Natural killer cell (primary cell): Measurements from ENCODE around the gene TAF1B. TPM values are rescaled to one million over a fixed set of nuclear protein-coding genes. Genes with fewer than 3 reads are reported as not detected.

Experiments used
- ATAC-seq, 3 donors: fragments of 150-1000 bp in 2 of 3; fragments of 200-7000 bp in 1 of 3; cut with Tn5 transposase; 1 replicate in 1 of 3; 2 replicates in 2 of 3; pipeline ENCODE4 v1.10.0; 2021; ENCODE audit warnings: mild to moderate bottlenecking in 2 of 3, moderate library complexity in 2 of 3
- DNase-seq, 2 donors: peaks; one replicate each; pipeline versions ENCODE4 v3.0.0 to v3.0.0-alpha.2; 2013 to 2021; ENCODE audit warnings: mixed read lengths in 1 of 2
- H3K27ac ChIP-seq: one replicate; pipeline ENCODE4 v1.5.1; 2013; ENCODE audit warnings: mild to moderate bottlenecking, low read length
- H3K27me3 ChIP-seq: one replicate; pipeline ENCODE4 v1.6.1; 2013; ENCODE audit warnings: low read length; ENCODE audit not compliant: control insufficient read depth, insufficient read depth
- H3K36me3 ChIP-seq: one replicate; pipeline ENCODE4 v1.6.1; 2013; ENCODE audit warnings: low read length; ENCODE audit not compliant: control insufficient read depth, insufficient read depth
- H3K4me1 ChIP-seq: one replicate; pipeline ENCODE4 v1.6.1; 2013; ENCODE audit warnings: low read length; ENCODE audit not compliant: control insufficient read depth, insufficient read depth
- H3K4me3 ChIP-seq: one replicate; pipeline ENCODE4 v1.5.1; 2013; ENCODE audit warnings: low read length
- H3K9me3 ChIP-seq: one replicate; pipeline ENCODE4 v1.6.1; 2013; ENCODE audit warnings: low read length; ENCODE audit not compliant: control insufficient read depth, insufficient read depth
- H3K27ac Mint-ChIP-seq, 2 donors: one replicate each; pipeline ENCODE4 v1.8.0; 2022; ENCODE audit warnings: mild to moderate bottlenecking in 2 of 2, mixed read lengths in 2 of 2, moderate library complexity in 1 of 2
- H3K27me3 Mint-ChIP-seq, 2 donors: one replicate each; pipeline ENCODE4 v1.8.0; 2022; ENCODE audit warnings: low read depth in 2 of 2, mixed read lengths in 2 of 2
- H3K36me3 Mint-ChIP-seq: one replicate; pipeline ENCODE4 v1.8.0; 2022; ENCODE audit warnings: mixed read lengths
- H3K4me1 Mint-ChIP-seq, 2 donors: one replicate each; pipeline ENCODE4 v1.8.0; 2022; ENCODE audit warnings: mixed read lengths in 2 of 2
- H3K4me3 Mint-ChIP-seq: one replicate; pipeline ENCODE4 v1.8.0; 2022; ENCODE audit warnings: mild to moderate bottlenecking, moderate library complexity, mixed read lengths
- H3K9me3 Mint-ChIP-seq, 2 donors: one replicate each; pipeline ENCODE4 v1.8.0; 2022; ENCODE audit warnings: mixed read lengths in 2 of 2
- WGBS: methylation state at CpG from one replicate; pipeline ENCODE4 v1.1.7; 2013; ENCODE audit warnings: missing lambda C conversion rate; ENCODE audit not compliant: insufficient coverage; 5-methylcytosine and 5-hydroxymethylcytosine counted together
- intact Hi-C: fragments of 100-400 bp; cut with micrococcal nuclease; formaldehyde crosslinking; loops from one replicate; pipeline ENCODE4 v1.14.2; 2022
- total RNA-seq, 4 donors: library from RNA; stranded (reverse); fragments of 120-200 nt in 1 of 4; gene quantifications; one replicate each; pipeline versions ENCODE4 v1.2.3 to v1.2.4, GENCODE V29; 2013 to 2022
- TF ChIP-seq, protein P1 (sequence below): fragments of 200-600 bp; IDR thresholded peaks from one replicate; pipeline ENCODE4 v1.8.0; 2022; ENCODE audit warnings: antibody characterized with exemption

Gene TAF1B
- total RNA-seq, 3 donors from 2014 or later (not counting 1 experiment from before 2014, with no cell fraction given): 24.8 to 40.8 (median 26.8) TPM

- 74% methylated on average over 13 of the region's 15 CpGs for WGBS
- peaks cover 6% of the 10 kb centered on the region for H3K4me1 ChIP-seq
- no peaks in the 10 kb centered on the region for H3K9me3 Mint-ChIP-seq
- no peak overlapping the region for H3K4me3 Mint-ChIP-seq
- no peaks in the 10 kb centered on the region for H3K36me3 ChIP-seq
- no peaks in the 10 kb centered on the region for H3K36me3 Mint-ChIP-seq
- no peak overlapping the region for H3K27ac ChIP-seq
- H3K4me3 ChIP-seq: no peak overlapping the region
- H3K9me3 ChIP-seq: no peaks in the 10 kb centered on the region
- DNase-seq: no peak
- intact Hi-C loops: loop anchor here (1.0 to 5.0 kb wide), 2 partner anchors 44 to 65 kb away; no protein-coding TSS in a partner anchor
- TF ChIP-seq, protein P1, sequence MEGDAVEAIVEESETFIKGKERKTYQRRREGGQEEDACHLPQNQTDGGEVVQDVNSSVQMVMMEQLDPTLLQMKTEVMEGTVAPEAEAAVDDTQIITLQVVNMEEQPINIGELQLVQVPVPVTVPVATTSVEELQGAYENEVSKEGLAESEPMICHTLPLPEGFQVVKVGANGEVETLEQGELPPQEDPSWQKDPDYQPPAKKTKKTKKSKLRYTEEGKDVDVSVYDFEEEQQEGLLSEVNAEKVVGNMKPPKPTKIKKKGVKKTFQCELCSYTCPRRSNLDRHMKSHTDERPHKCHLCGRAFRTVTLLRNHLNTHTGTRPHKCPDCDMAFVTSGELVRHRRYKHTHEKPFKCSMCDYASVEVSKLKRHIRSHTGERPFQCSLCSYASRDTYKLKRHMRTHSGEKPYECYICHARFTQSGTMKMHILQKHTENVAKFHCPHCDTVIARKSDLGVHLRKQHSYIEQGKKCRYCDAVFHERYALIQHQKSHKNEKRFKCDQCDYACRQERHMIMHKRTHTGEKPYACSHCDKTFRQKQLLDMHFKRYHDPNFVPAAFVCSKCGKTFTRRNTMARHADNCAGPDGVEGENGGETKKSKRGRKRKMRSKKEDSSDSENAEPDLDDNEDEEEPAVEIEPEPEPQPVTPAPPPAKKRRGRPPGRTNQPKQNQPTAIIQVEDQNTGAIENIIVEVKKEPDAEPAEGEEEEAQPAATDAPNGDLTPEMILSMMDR: no peak
- peak in 1 of 3 donors; percentile 15 for ATAC-seq
- peaks cover 6 to 12% of the 10 kb centered on the region in 2 donors for H3K4me1 Mint-ChIP-seq
- peak overlapping the region in 1 of 2 donors; percentile 29 for H3K27ac Mint-ChIP-seq
- peaks cover 3 to 13% of the 10 kb centered on the region in 2 donors for H3K27me3 Mint-ChIP-seq
- H3K27me3 ChIP-seq: no peaks in the 10 kb centered on the region
These were observed 140.3 kb downstream of the TAF1B start for GRCh38 chr2:9983401-9984216.

Other genes with a start within 250 kb of the TAF1B start
- gene YWHAQ, start 212.5 kb upstream of the TAF1B start, total RNA-seq: 100 to 1,000 TPM; 227 to 240 (median 238) TPM
- 1 to 10 TPM; 1.6 to 3.6 (median 3.2) TPM for gene GRHL1, start 108.2 kb downstream of the TAF1B start, total RNA-seq
- gene KLF11, start 200.1 kb downstream of the TAF1B start, total RNA-seq: 10 to 100 TPM; 47.3 to 85.8 (median 49.3) TPM
- gene CYS1, start 236.9 kb downstream of the TAF1B start, total RNA-seq: not detected